Measurements from ENCODE around the gene OR5C1.

GRCh38 chr9:122807271-122807900, 18.7 kb downstream of the OR5C1 start:
- TF ChIP-seq CTCF (conservative IDR thresholded peaks at IDR 0.05 in 1 of 2, IDR thresholded peaks at IDR 0.05 in 1 of 2; ENCODE audit: extremely low read depth in 1 of 2, insufficient read depth in 1 of 2, low read depth in 1 of 2, low read length in 2 of 2) (no peak), EZH2 (IDR thresholded peaks at IDR 0.05; ENCODE audit: borderline replicate concordance, low read length) (no peak)
